GM23248 (cell line): ENCODE results near the gene ARMH3.
"Not testable (repeated sequence)": the region's sequence is repeated elsewhere in the genome, so short reads cannot be mapped to it uniquely, and the experiment has no call there.

Experiments
- EZH2 ChIP-seq: fragments of 200-600 bp; sonication (generic); IDR thresholded peaks from 2 replicates; pipeline ENCODE4 v1.6.1; 2018; ENCODE audit warnings: antibody characterized with exemption, mild to moderate bottlenecking; ENCODE audit not compliant: insufficient read depth, poor library complexity, severe bottlenecking
- EZH2phosphoT487 ChIP-seq: fragments of 200-600 bp; sonication (generic); IDR thresholded peaks from 2 replicates; pipeline ENCODE4 v1.6.1; 2018; ENCODE audit warnings: antibody characterized with exemption, moderate library complexity, mild to moderate bottlenecking, low read depth; ENCODE audit not compliant: insufficient read depth

- TF ChIP-seq EZH2phosphoT487, EZH2: not testable (repeated sequence)
Observed at GRCh38 chr10:102054881-102055646, 909 bp downstream of the ARMH3 start.
